Brain microvascular endothelial cell (primary cell): ENCODE results near the gene KIF18B.

Experiments
- DNase-seq: peaks from one replicate; pipeline ENCODE4 v3.0.0-alpha.2; 2020
- H3K27ac ChIP-seq: fragments of 250-450 bp; sonication (Bioruptor Pico); 2 replicates; pipeline ENCODE4 v1.5.1; 2020; ENCODE audit warnings: mild to moderate bottlenecking, moderate library complexity
- H3K27me3 ChIP-seq: fragments of 250-450 bp; sonication (Bioruptor Pico); replicated peaks from 2 replicates; pipeline ENCODE4 v1.5.1; 2020; ENCODE audit warnings: mild to moderate bottlenecking
- H3K36me3 ChIP-seq: fragments of 250-450 bp; sonication (Bioruptor Pico); replicated peaks from 2 replicates; pipeline ENCODE4 v1.5.1; 2020; ENCODE audit warnings: mild to moderate bottlenecking
- H3K4me3 ChIP-seq: 2 replicates; pipeline ENCODE4 v1.5.1; 2011; ENCODE audit warnings: low read depth, mild to moderate bottlenecking, control low read depth, low read length, moderate library complexity
- in situ Hi-C: cut with HindIII; loops from 2 replicates; pipeline ENCODE4 v1.10.0; 2017; ENCODE audit warnings: low sequenced_read_pairs, low pct_ligation_motif_present
- TF ChIP-seq, protein P1 (sequence below): IDR thresholded peaks from 2 replicates; pipeline ENCODE4 v1.5.1; 2011; ENCODE audit warnings: low read depth, mild to moderate bottlenecking, moderate library complexity, low read length, control low read depth, inconsistent platforms; ENCODE audit errors: missing control alignments

Gene KIF18B

GRCh38 chr17:44979426-44979995 lies 31.9 kb upstream of the KIF18B start:
- Histone ChIP-seq H3K4me3 (no peak overlapping the region), H3K27ac (no peak overlapping the region), H3K36me3 (no peaks in the 10 kb centered on the region), H3K27me3 (peaks cover 10% of the 10 kb centered on the region)
- DNase-seq: no peak
- TF ChIP-seq, protein P1, sequence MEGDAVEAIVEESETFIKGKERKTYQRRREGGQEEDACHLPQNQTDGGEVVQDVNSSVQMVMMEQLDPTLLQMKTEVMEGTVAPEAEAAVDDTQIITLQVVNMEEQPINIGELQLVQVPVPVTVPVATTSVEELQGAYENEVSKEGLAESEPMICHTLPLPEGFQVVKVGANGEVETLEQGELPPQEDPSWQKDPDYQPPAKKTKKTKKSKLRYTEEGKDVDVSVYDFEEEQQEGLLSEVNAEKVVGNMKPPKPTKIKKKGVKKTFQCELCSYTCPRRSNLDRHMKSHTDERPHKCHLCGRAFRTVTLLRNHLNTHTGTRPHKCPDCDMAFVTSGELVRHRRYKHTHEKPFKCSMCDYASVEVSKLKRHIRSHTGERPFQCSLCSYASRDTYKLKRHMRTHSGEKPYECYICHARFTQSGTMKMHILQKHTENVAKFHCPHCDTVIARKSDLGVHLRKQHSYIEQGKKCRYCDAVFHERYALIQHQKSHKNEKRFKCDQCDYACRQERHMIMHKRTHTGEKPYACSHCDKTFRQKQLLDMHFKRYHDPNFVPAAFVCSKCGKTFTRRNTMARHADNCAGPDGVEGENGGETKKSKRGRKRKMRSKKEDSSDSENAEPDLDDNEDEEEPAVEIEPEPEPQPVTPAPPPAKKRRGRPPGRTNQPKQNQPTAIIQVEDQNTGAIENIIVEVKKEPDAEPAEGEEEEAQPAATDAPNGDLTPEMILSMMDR: no peak
- in situ Hi-C loops: no loop called here

- H3K27ac ChIP-seq: no peak overlapping the region
- no peak overlapping the region for H3K4me3 ChIP-seq
- TF ChIP-seq, protein P1: no peak
- in situ Hi-C loops: no loop called here
- no peaks in the 10 kb centered on the region for H3K36me3 ChIP-seq
- DNase-seq: no peak
- peaks cover 10% of the 10 kb centered on the region for H3K27me3 ChIP-seq
Measured at GRCh38 chr17:44978807-44979206, 31.2 kb upstream of the KIF18B start.

GRCh38 chr17:44977814-44978550 lies 30.4 kb upstream of the KIF18B start:
- TF ChIP-seq, protein P1: no peak
- no peak for DNase-seq
- in situ Hi-C loops: no loop called here
- Histone ChIP-seq H3K4me3 (no peak overlapping the region), H3K27me3 (peaks cover 10% of the 10 kb centered on the region), H3K36me3 (no peaks in the 10 kb centered on the region), H3K27ac (no peak overlapping the region)

DNA sequence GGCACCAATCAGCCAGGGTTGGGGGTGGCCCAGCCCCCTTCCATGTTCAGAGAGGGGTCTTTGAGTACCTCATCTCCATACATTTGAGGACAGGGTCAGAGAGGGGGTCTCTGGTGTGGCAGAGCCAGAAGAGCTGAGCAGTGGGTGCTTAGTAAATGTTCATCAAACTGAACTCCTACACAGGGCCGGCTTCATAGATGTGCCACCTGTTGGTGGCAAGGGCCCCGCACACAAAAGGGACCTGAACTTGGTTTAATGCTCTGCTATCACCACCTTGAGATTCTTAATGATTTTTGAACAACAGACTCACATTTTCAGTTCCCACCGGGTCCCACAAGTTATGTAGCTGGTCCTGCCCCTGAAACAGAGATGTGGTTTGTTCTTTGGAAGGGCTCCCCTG lies 29.5 kb upstream of the KIF18B start:
- no peak overlapping the region for H3K27ac ChIP-seq
- no peak for DNase-seq
- peaks cover 10% of the 10 kb centered on the region for H3K27me3 ChIP-seq
- TF ChIP-seq, protein P1: no peak
- in situ Hi-C loops: no loop called here
- no peaks in the 10 kb centered on the region for H3K36me3 ChIP-seq
- H3K4me3 ChIP-seq: no peak overlapping the region

DNA sequence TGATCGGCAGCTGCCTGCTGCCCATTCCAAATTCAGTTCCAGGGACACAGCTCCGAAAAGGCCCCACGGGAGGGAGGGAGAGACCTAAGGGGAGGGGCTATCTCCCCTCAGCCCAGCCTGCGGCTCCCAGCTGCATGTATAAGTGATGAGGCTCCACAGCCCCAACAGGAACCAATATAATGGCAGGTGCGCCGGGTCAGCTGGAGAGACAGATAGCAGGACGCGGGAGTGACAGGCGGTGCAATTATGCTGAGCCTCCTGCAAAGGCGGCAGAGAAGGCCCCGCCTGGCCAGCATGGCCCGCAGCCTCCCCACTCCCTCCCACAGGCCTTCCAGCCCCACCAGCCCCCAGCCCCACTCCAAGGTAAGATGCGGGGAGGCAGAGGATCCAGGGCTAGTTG lies 28.6 kb upstream of the KIF18B start:
- peaks cover 10% of the 10 kb centered on the region for H3K27me3 ChIP-seq
- DNase-seq: no peak
- H3K27ac ChIP-seq: no peak overlapping the region
- H3K36me3 ChIP-seq: no peaks in the 10 kb centered on the region
- no peak overlapping the region for H3K4me3 ChIP-seq
- TF ChIP-seq, protein P1: no peak
- in situ Hi-C loops: no loop called here

GRCh38 chr17:44972953-44973352 lies 25.4 kb upstream of the KIF18B start:
- DNase-seq: peak; percentile 7
- H3K27ac ChIP-seq: no peak overlapping the region
- in situ Hi-C loops: no loop called here
- TF ChIP-seq, protein P1: no peak
- H3K4me3 ChIP-seq: no peak overlapping the region
- H3K27me3 ChIP-seq: peaks cover 23% of the 10 kb centered on the region
- no peaks in the 10 kb centered on the region for H3K36me3 ChIP-seq
